A549 (cell line): ENCODE measurements around the gene FRMD3. TPM values are rescaled to one million over a fixed set of nuclear protein-coding genes. Genes with fewer than 3 reads are reported as not detected.

Experiments used
- ATAC-seq, 2 experiments: fragments of 200-7000 bp in 1 of 2; fragments of >200 bp in 1 of 2; cut with Nextera tagmentation in 1 of 2; cut with Tn5 transposase in 1 of 2; 3 replicates each; pipeline versions ENCODE4 v1.8.0 to v1.9.1; 2018 to 2020; ENCODE audit warnings: mild to moderate bottlenecking in 1 of 2, moderate library complexity in 1 of 2
- CTCF ChIA-PET: fragments of 300-600 bp; sonication (Branson Sonifier 250); formaldehyde crosslinking; extraction: SDS; loops from one replicate; lab custom pipeline; 2021; ENCODE audit warnings: antibody characterized with exemption, inconsistent platforms; lab: Yijun Ruan, JAX
- POLR2A ChIA-PET: fragments of 350-600 bp; formaldehyde crosslinking; extraction: SDS; loops from one replicate; lab custom pipeline; 2021; ENCODE audit warnings: antibody characterized with exemption, inconsistent platforms; lab: Yijun Ruan, JAX
- DNase-seq, 2 experiments: peaks; one replicate each; pipeline versions ENCODE4 v3.0.0 to v3.0.0-alpha.2; 2011 to 2016; ENCODE audit warnings: low read depth in 1 of 2, low spot score in 1 of 2
- FAIRE-seq: peaks from 2 replicates; lab custom pipeline; 2011; peaks lifted over from hg19 to GRCh38; lab: Jason Lieb, UNC
- H3K27ac ChIP-seq, 2 experiments: fragments of >200 bp; sonication (Bioruptor Twin); formaldehyde crosslinking; 3 replicates each; pipeline ENCODE4 v1.5.1; 2016 to 2017
- H3K4me1 ChIP-seq: fragments of >200 bp; sonication (Bioruptor Twin); formaldehyde crosslinking; 3 replicates; pipeline ENCODE4 v1.6.1; 2016
- H3K4me2 ChIP-seq: fragments of >200 bp; sonication (Bioruptor Twin); formaldehyde crosslinking; 3 replicates; pipeline ENCODE4 v1.6.1; 2016
- H3K4me3 ChIP-seq: fragments of >200 bp; sonication (Bioruptor Twin); formaldehyde crosslinking; 3 replicates; pipeline ENCODE4 v1.5.1; 2016
- H3K9me3 ChIP-seq: fragments of >200 bp; sonication (Bioruptor Twin); formaldehyde crosslinking; 3 replicates; pipeline ENCODE4 v1.6.1; 2016
- ATOH8 ChIP-seq: fragments of 250-450 bp; sonication (Bioruptor Pico); IDR thresholded peaks from 2 replicates; pipeline ENCODE4 v1.5.0; 2020; ENCODE audit warnings: low read depth, mild to moderate bottlenecking, moderate library complexity
- BHLHE40 ChIP-seq: IDR thresholded peaks from 2 replicates; pipeline ENCODE4 v1.6.1; 2012; ENCODE audit warnings: low read depth, low read length, inconsistent platforms
- CHD2 ChIP-seq: fragments of 150-350 bp; IDR thresholded peaks from 2 replicates; pipeline ENCODE4 v1.6.1; 2014; ENCODE audit warnings: low read length; ENCODE audit not compliant: partially characterized antibody
- CHD4 ChIP-seq: fragments of 200-600 bp; sonication (generic); IDR thresholded peaks from 2 replicates; pipeline ENCODE4 v1.6.1; 2016; ENCODE audit warnings: antibody characterized with exemption, mild to moderate bottlenecking, borderline replicate concordance
- ELK1 ChIP-seq: fragments of 150-350 bp; IDR thresholded peaks from 2 replicates; pipeline ENCODE4 v1.6.1; 2014; ENCODE audit warnings: low read depth, mild to moderate bottlenecking, low read length
- EP300 ChIP-seq, 2 experiments: fragments of >200 bp; sonication (Bioruptor Twin); formaldehyde crosslinking; IDR thresholded peaks; 2 replicates in 1 of 2; 3 replicates in 1 of 2; pipeline ENCODE4 v1.6.1; 2016 to 2017
- FOXS1 ChIP-seq: fragments of 250-450 bp; sonication (Bioruptor Pico); IDR thresholded peaks from 2 replicates; pipeline ENCODE4 v1.5.0; 2020; ENCODE audit warnings: mild to moderate bottlenecking, moderate library complexity
- HDAC2 ChIP-seq: fragments of 200-600 bp; sonication (generic); IDR thresholded peaks from 2 replicates; pipeline ENCODE4 v1.6.1; 2016
- HEYL ChIP-seq: fragments of 250-450 bp; sonication (Bioruptor Pico); IDR thresholded peaks from 2 replicates; pipeline ENCODE4 v1.8.0; 2021; ENCODE audit warnings: mild to moderate bottlenecking, moderate library complexity
- HMGXB4 ChIP-seq: fragments of 250-450 bp; sonication (Bioruptor Pico); IDR thresholded peaks from 2 replicates; pipeline ENCODE4 v1.5.0; 2021; ENCODE audit warnings: mild to moderate bottlenecking, moderate library complexity, borderline replicate concordance
- HOXA7 ChIP-seq: fragments of 250-450 bp; sonication (Bioruptor Pico); IDR thresholded peaks from 2 replicates; pipeline ENCODE4 v1.5.0; 2020; ENCODE audit warnings: mild to moderate bottlenecking, moderate library complexity
- HOXB5 ChIP-seq: fragments of 250-450 bp; sonication (Bioruptor Pico); IDR thresholded peaks from 2 replicates; pipeline ENCODE4 v1.5.0; 2020; ENCODE audit warnings: mild to moderate bottlenecking, moderate library complexity
- KDM1A ChIP-seq: fragments of 200-600 bp; sonication (generic); IDR thresholded peaks from 2 replicates; pipeline ENCODE4 v1.6.1; 2016; ENCODE audit warnings: low read depth, mild to moderate bottlenecking
- MYC ChIP-seq: IDR thresholded peaks from 2 replicates; pipeline ENCODE4 v1.6.1; 2012; ENCODE audit warnings: mild to moderate bottlenecking, inconsistent platforms, low read length, improper control_type of control experiment, borderline replicate concordance
- NFE2L2 ChIP-seq: fragments of 150-350 bp; conservative IDR thresholded peaks from 2 replicates; pipeline ENCODE4 v1.6.1; 2014; ENCODE audit warnings: low read length
- POLR2AphosphoS2 ChIP-seq: conservative IDR thresholded peaks from 2 replicates; pipeline ENCODE4 v1.6.1; 2012; ENCODE audit warnings: low read length, improper control_type of control experiment, inconsistent platforms
- RARB ChIP-seq: fragments of 250-450 bp; sonication (Bioruptor Pico); IDR thresholded peaks from 2 replicates; pipeline ENCODE4 v1.8.0; 2021; ENCODE audit warnings: mild to moderate bottlenecking, moderate library complexity
- RFX5 ChIP-seq: fragments of 450-650 bp; IDR thresholded peaks from 2 replicates; pipeline ENCODE4 v1.7.1; 2014; ENCODE audit warnings: antibody characterized with exemption, mild to moderate bottlenecking, moderate library complexity
- SMC3 ChIP-seq: fragments of >200 bp; sonication (Bioruptor Twin); formaldehyde crosslinking; IDR thresholded peaks from 3 replicates; pipeline ENCODE4 v1.6.1; 2018; ENCODE audit warnings: inconsistent platforms
- TP53 ChIP-seq: fragments of 250-450 bp; sonication (Bioruptor Pico); IDR thresholded peaks from 2 replicates; pipeline ENCODE4 v1.5.0; 2021; ENCODE audit warnings: mild to moderate bottlenecking, moderate library complexity
- ZC3H11A ChIP-seq: fragments of 450-650 bp; IDR thresholded peaks from 2 replicates; pipeline ENCODE4 v1.6.1; 2014; ENCODE audit warnings: antibody characterized with exemption, mild to moderate bottlenecking
- ZFP36 ChIP-seq: fragments of 450-650 bp; IDR thresholded peaks from 2 replicates; pipeline ENCODE4 v1.6.1; 2014; ENCODE audit warnings: borderline replicate concordance; ENCODE audit not compliant: partially characterized antibody
- ZSCAN20 ChIP-seq: fragments of 250-450 bp; sonication (Bioruptor Pico); IDR thresholded peaks from 2 replicates; pipeline ENCODE4 v1.8.0; 2022; ENCODE audit warnings: mild to moderate bottlenecking, moderate library complexity
- WGBS: methylation state at CpG from one replicate; pipeline ENCODE4 v1.1.6; 2017; ENCODE audit errors: missing lambda C conversion rate; 5-methylcytosine and 5-hydroxymethylcytosine counted together
- polyA plus RNA-seq, 4 experiments: library from polyadenylated mRNA; depleted of rRNA in 3 of 4; stranded (reverse); fragments of >200 nt; fragmentation: RNase III in 1 of 4; extraction: RNeasy Plus Mini Kit Qiagen cat#74134 plus additional on column Dnase treatment in 1 of 4; gene quantifications; 2 replicates in 3 of 4; 3 replicates in 1 of 4; pipeline ENCODE4 v1.2.3, GENCODE V29; 2011 to 2017

FRMD3 gene
- polyA plus RNA-seq, 2 of the 4 experiments (the other 2 are of a cell fraction) = 1.7 to 3.3 TPM

- Histone ChIP-seq H3K4me1 (no peaks in the 10 kb centered on the region), H3K27ac (no peak overlapping the region), H3K4me3 (no peak overlapping the region), H3K9me3 (no peaks in the 10 kb centered on the region), H3K4me2 (no peak overlapping the region)
- WGBS = 74% methylated on average over 5 of the region's 5 CpGs
- POLR2A ChIA-PET = no interaction called here
- TF ChIP-seq ZC3H11A (no peak), SMC3 (no peak), TP53 (no peak), RFX5 (no peak), HEYL (no peak), ZSCAN20 (CRISPR knock-in tag) (no peak), FOXS1 (CRISPR knock-in tag) (no peak), CHD2 (no peak), HMGXB4 (CRISPR knock-in tag) (no peak), HDAC2 (no peak), ATOH8 (CRISPR knock-in tag) (no peak), NFE2L2 (no peak), EP300 (IDR thresholded peaks at IDR 0.05) (no peak), RARB (CRISPR knock-in tag) (no peak), HOXA7 (CRISPR knock-in tag) (no peak), ZFP36 (no peak)
- FAIRE-seq = no peak
- ATAC-seq = no peak
- CTCF ChIA-PET = no interaction called here
- DNase-seq = no peak
Measured at GRCh38 chr9:83274787-83275186, 263.4 kb downstream of the FRMD3 start.

GRCh38 chr9:83271665-83272071 is 266.5 kb downstream of the FRMD3 start:
- DNase-seq (no peak), ATAC-seq (no peak), FAIRE-seq (no peak)
- TF ChIP-seq KDM1A (no peak), POLR2AphosphoS2 (no peak), CHD4 (no peak), ZFP36 (no peak), ZC3H11A (no peak), ZSCAN20 (CRISPR knock-in tag) (no peak), BHLHE40 (no peak), HOXB5 (no peak), MYC (no peak), ELK1 (no peak), TP53 (no peak), ATOH8 (CRISPR knock-in tag) (no peak)
- TF ChIP-seq, all 56 proteins: peak for 0
- CTCF ChIA-PET = no interaction called here
- Histone ChIP-seq H3K4me3 (no peak overlapping the region), H3K4me1 (peaks cover 4% of the 10 kb centered on the region; the same call in 2 of the 3 replicates), H3K9me3 (no peaks in the 10 kb centered on the region), H3K27ac (no peak overlapping the region), H3K4me2 (no peak overlapping the region)
- WGBS = 71% methylated on average over 2 of the region's 2 CpGs
- POLR2A ChIA-PET = no interaction called here
